OCI-LY3 (cell line): ENCODE measurements around the gene FGF19.

Experiments used
- CTCF ChIP-seq: fragments of 200-600, 300-600 bp; sonication (generic); IDR thresholded peaks from 2 replicates; pipeline ENCODE4 v1.5.1; 2014; ENCODE audit warnings: antibody characterized with exemption, low read length, low read depth
- EZH2phosphoT487 ChIP-seq: fragments of 200-600 bp; shearing (Covaris generic); IDR thresholded peaks from 2 replicates; pipeline ENCODE4 v1.6.1; 2018; ENCODE audit warnings: antibody characterized with exemption, mixed run types, low read depth

DNA sequence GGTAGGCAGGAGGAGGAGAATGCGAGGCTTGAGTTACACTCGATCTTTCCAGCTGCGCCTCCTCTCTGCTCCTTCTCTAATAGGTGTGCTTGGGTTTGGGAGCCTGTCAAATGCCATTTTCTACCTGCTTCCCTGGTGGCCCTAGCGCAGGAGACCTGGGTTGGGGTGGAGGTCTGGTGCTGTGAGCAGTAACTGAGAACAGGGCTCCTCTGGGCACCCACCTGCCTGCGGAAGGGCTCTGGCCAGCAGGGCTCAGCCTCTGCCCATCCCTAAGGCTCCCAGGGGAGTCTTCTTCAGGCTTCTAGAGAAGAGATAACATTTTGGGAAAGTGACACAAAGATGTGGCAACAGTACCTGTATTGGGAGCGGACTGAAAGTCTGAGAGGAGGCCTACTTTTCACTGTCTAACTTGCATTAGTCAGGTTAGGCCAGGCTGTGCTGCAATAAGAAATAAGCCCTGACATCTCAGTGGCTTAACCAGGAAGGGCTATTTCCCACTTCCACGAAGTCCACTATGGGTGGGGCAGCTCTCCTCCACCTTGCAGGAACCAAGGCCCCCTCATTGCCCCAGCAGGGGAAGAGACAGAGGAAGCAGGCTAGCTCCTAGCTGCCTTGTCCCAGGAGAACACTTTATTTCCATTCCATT is 21.0 kb downstream of the FGF19 start:
- TF ChIP-seq CTCF = no peak
- TF ChIP-seq EZH2phosphoT487 = no peak
